ENCODE data around the gene TSPAN9. TPM values are rescaled to one million over a fixed set of nuclear protein-coding genes. Genes with fewer than 3 reads are reported as not detected.

Gene TSPAN9
- total RNA-seq, 4 donors from 2014 or later, result 27.8 to 47.2 (median 34.3) TPM

DNA sequence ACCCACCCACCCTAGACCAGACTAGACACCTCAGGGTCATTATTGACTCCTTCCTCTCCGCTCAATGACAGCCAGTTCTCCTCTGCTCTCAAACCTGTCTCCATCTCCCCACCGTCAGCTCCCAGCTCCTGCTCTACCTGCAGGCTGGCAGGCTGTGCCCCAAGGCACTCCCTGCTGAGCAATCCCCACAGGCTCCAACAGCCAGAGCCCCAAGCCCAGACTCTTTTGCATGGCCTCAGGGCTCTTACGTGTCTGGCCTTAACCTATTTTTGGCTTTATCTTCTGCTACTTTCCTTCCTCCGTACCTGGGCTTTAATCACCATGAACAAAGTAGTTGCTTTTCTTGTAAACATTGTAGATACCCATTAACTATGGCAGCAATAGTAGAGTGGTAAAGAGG, 250.9 kb downstream of the TSPAN9 start:
- H3K9me3 ChIP-seq, result no peaks in the 10 kb centered on the region
- H3K27ac ChIP-seq, result no peak overlapping the region
- no peaks in the 10 kb centered on the region for H3K4me1 ChIP-seq
- DNase-seq (ENCODE audit: low spot score in 2 of 2), result no peak
- WGBS, result 66% methylated on average over 4 of the region's 4 CpGs
- TF ChIP-seq EP300 (IDR thresholded peaks at IDR 0.05) (no peak), POLR2AphosphoS5 (IDR thresholded peaks at IDR 0.05) (no peak), POLR2A (IDR thresholded peaks at IDR 0.05) (no peak)
- TF ChIP-seq, protein P1, sequence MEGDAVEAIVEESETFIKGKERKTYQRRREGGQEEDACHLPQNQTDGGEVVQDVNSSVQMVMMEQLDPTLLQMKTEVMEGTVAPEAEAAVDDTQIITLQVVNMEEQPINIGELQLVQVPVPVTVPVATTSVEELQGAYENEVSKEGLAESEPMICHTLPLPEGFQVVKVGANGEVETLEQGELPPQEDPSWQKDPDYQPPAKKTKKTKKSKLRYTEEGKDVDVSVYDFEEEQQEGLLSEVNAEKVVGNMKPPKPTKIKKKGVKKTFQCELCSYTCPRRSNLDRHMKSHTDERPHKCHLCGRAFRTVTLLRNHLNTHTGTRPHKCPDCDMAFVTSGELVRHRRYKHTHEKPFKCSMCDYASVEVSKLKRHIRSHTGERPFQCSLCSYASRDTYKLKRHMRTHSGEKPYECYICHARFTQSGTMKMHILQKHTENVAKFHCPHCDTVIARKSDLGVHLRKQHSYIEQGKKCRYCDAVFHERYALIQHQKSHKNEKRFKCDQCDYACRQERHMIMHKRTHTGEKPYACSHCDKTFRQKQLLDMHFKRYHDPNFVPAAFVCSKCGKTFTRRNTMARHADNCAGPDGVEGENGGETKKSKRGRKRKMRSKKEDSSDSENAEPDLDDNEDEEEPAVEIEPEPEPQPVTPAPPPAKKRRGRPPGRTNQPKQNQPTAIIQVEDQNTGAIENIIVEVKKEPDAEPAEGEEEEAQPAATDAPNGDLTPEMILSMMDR (IDR thresholded peaks at IDR 0.05), result no peak
- no peak overlapping the region for H3K4me3 ChIP-seq
- peaks cover 6% of the 10 kb centered on the region for H3K27me3 ChIP-seq
- no peaks in the 10 kb centered on the region for H3K36me3 ChIP-seq

- H3K27me3 ChIP-seq, result peaks cover 6% of the 10 kb centered on the region
- H3K27ac ChIP-seq, result no peak overlapping the region
- 80% methylated on average over 14 of the region's 14 CpGs for WGBS
- TF ChIP-seq POLR2AphosphoS5 (IDR thresholded peaks at IDR 0.05) (no peak), POLR2A (IDR thresholded peaks at IDR 0.05) (no peak), EP300 (IDR thresholded peaks at IDR 0.05) (no peak)
- TF ChIP-seq, protein P1 (IDR thresholded peaks at IDR 0.05), result no peak
- no peaks in the 10 kb centered on the region for H3K9me3 ChIP-seq
- no peak for DNase-seq (ENCODE audit: low spot score in 2 of 2)
- no peaks in the 10 kb centered on the region for H3K4me1 ChIP-seq
- no peaks in the 10 kb centered on the region for H3K36me3 ChIP-seq
- no peak overlapping the region for H3K4me3 ChIP-seq
Observed at GRCh38 chr12:3328571-3328970, 251.4 kb downstream of the TSPAN9 start.

- peaks cover 6% of the 10 kb centered on the region for H3K27me3 ChIP-seq
- H3K36me3 ChIP-seq, result no peaks in the 10 kb centered on the region
- no peak for DNase-seq (ENCODE audit: low spot score in 2 of 2)
- TF ChIP-seq POLR2A (IDR thresholded peaks at IDR 0.05) (no peak), POLR2AphosphoS5 (IDR thresholded peaks at IDR 0.05) (no peak), EP300 (IDR thresholded peaks at IDR 0.05) (no peak)
- TF ChIP-seq, protein P1 (IDR thresholded peaks at IDR 0.05), result no peak
- H3K4me3 ChIP-seq, result no peak overlapping the region
- H3K9me3 ChIP-seq, result no peaks in the 10 kb centered on the region
- no peak overlapping the region for H3K27ac ChIP-seq
- 90% methylated on average over 6 of the region's 6 CpGs for WGBS
- H3K4me1 ChIP-seq, result no peaks in the 10 kb centered on the region
Observed at GRCh38 chr12:3329361-3329760, 252.2 kb downstream of the TSPAN9 start.

DNA sequence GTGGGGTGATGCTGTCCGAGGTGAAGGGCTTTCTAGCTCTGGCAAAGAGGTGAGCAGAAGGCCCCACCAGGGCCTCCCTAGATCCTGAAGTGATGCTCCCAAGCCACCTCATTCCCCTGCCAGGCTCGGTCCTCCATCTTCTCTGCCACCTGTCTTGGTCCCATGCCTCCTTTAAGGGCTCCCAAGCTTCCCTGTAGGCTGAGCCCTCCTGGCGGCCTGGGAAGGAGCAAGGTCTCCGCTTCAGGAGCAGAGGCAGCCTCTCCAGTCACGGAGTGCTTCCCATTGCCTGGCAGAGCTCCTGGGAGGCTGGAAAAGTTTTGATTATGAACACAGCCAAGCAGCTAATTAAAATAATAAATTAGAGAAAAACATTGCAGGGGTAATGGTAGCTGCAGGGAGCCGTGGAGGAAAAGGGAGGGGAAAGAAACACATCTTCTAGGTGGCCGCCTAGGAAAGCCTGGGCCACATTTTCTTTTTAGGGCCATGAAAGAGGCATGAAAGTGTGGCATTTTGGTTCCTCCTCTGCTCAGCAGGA, 253.9 kb downstream of the TSPAN9 start:
- DNase-seq (ENCODE audit: low spot score in 2 of 2), result no peak
- H3K36me3 ChIP-seq, result no peaks in the 10 kb centered on the region
- no peak overlapping the region for H3K4me3 ChIP-seq
- peaks cover 6% of the 10 kb centered on the region for H3K27me3 ChIP-seq
- no peak overlapping the region for H3K27ac ChIP-seq
- TF ChIP-seq, protein P1 (IDR thresholded peaks at IDR 0.05), result no peak
- TF ChIP-seq POLR2AphosphoS5 (IDR thresholded peaks at IDR 0.05), result no peak
- TF ChIP-seq POLR2A (IDR thresholded peaks at IDR 0.05), result no peak
- TF ChIP-seq EP300 (IDR thresholded peaks at IDR 0.05), result no peak
- WGBS, result 82% methylated on average over 7 of the region's 7 CpGs
- H3K4me1 ChIP-seq, result no peaks in the 10 kb centered on the region
- H3K9me3 ChIP-seq, result no peaks in the 10 kb centered on the region

- Histone ChIP-seq H3K27ac (no peak overlapping the region), H3K27me3 (peaks cover 6% of the 10 kb centered on the region), H3K4me3 (no peak overlapping the region), H3K4me1 (no peaks in the 10 kb centered on the region), H3K9me3 (no peaks in the 10 kb centered on the region), H3K36me3 (no peaks in the 10 kb centered on the region)
- 78% methylated on average over 3 of the region's 3 CpGs for WGBS
- DNase-seq (ENCODE audit: low spot score in 2 of 2), result no peak
- no peak for TF ChIP-seq POLR2AphosphoS5 (IDR thresholded peaks at IDR 0.05)
- TF ChIP-seq EP300 (IDR thresholded peaks at IDR 0.05), result no peak
- no peak for TF ChIP-seq POLR2A (IDR thresholded peaks at IDR 0.05)
- TF ChIP-seq, protein P1 (IDR thresholded peaks at IDR 0.05), result no peak
Observed at GRCh38 chr12:3332188-3332587, 255.0 kb downstream of the TSPAN9 start.

All from suprapubic skin (tissue), 4 donors.